ENCODE measurements around the gene TCF7L1.

- TF ChIP-seq, protein P1, sequence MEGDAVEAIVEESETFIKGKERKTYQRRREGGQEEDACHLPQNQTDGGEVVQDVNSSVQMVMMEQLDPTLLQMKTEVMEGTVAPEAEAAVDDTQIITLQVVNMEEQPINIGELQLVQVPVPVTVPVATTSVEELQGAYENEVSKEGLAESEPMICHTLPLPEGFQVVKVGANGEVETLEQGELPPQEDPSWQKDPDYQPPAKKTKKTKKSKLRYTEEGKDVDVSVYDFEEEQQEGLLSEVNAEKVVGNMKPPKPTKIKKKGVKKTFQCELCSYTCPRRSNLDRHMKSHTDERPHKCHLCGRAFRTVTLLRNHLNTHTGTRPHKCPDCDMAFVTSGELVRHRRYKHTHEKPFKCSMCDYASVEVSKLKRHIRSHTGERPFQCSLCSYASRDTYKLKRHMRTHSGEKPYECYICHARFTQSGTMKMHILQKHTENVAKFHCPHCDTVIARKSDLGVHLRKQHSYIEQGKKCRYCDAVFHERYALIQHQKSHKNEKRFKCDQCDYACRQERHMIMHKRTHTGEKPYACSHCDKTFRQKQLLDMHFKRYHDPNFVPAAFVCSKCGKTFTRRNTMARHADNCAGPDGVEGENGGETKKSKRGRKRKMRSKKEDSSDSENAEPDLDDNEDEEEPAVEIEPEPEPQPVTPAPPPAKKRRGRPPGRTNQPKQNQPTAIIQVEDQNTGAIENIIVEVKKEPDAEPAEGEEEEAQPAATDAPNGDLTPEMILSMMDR (IDR thresholded peaks at IDR 0.05; ENCODE audit: extremely low read depth in 1 of 2, insufficient read depth in 1 of 2, low read depth in 1 of 2, low read length in 2 of 2) = no peak
- TF ChIP-seq POLR2A (IDR thresholded peaks at IDR 0.05; ENCODE audit: low read depth, low read length) (no peak), EZH2 (IDR thresholded peaks at IDR 0.05; ENCODE audit: borderline replicate concordance, low read depth, low read length, severe bottlenecking) (no peak), POLR2AphosphoS5 (IDR thresholded peaks at IDR 0.05; ENCODE audit: insufficient read depth, low read depth, low read length) (no peak)
Observed at GRCh38 chr2:85324639-85325465, 191.7 kb downstream of the TCF7L1 start.

Data from endothelial cell of umbilical vein (primary cell).